Smooth muscle cell (in vitro differentiated cells): ENCODE data around the gene FRMD4A. TPM values are rescaled to one million over a fixed set of nuclear protein-coding genes. Genes with fewer than 3 reads are reported as not detected.

ENCODE experiments used
- DNase-seq: peaks from one replicate; lab custom pipeline; 2025; ENCODE audit not compliant: unreplicated experiment; lab: John Stamatoyannopoulos, UW
- H2AFZ ChIP-seq: fragments of 200-600 bp; sonication (generic); 2 replicates; pipeline ENCODE4 v1.6.0; 2016; ENCODE audit warnings: antibody characterized with exemption, low read depth, mild to moderate bottlenecking
- H3F3A ChIP-seq: fragments of 200-600 bp; sonication (generic); 2 replicates; pipeline ENCODE4 v1.6.0; 2017; ENCODE audit warnings: antibody characterized with exemption, low read depth
- H3K27ac ChIP-seq: fragments of 200-600 bp; sonication (generic); 2 replicates; pipeline ENCODE4 v1.5.1; 2016; ENCODE audit warnings: low read depth, mild to moderate bottlenecking
- H3K27me3 ChIP-seq: fragments of 200-600 bp; sonication (generic); 2 replicates; pipeline ENCODE4 v1.6.1; 2016; ENCODE audit warnings: low read depth, mild to moderate bottlenecking
- H3K36me3 ChIP-seq: fragments of 200-600 bp; sonication (generic); 2 replicates; pipeline ENCODE4 v1.5.1; 2016; ENCODE audit warnings: low read depth
- H3K4me1 ChIP-seq: fragments of 200-600 bp; sonication (generic); 2 replicates; pipeline ENCODE4 v1.5.1; 2016; ENCODE audit warnings: low read depth
- H3K4me2 ChIP-seq: fragments of 200-600 bp; sonication (generic); 2 replicates; pipeline ENCODE4 v1.6.0; 2016; ENCODE audit warnings: mild to moderate bottlenecking
- H3K4me3 ChIP-seq: fragments of 200-600 bp; sonication (generic); 2 replicates; pipeline ENCODE4 v1.5.1; 2016; ENCODE audit warnings: mild to moderate bottlenecking
- H3K79me2 ChIP-seq: fragments of 200-600 bp; sonication (generic); 2 replicates; pipeline ENCODE4 v1.6.0; 2016; ENCODE audit warnings: low read depth, mild to moderate bottlenecking
- H3K9ac ChIP-seq: fragments of 200-600 bp; sonication (generic); 2 replicates; pipeline ENCODE4 v1.6.0; 2016; ENCODE audit warnings: low read depth
- H3K9me3 ChIP-seq: fragments of 200-600 bp; sonication (generic); replicated peaks from 2 replicates; pipeline ENCODE4 v1.5.1; 2016; ENCODE audit warnings: low read depth
- H4K20me1 ChIP-seq: fragments of 200-600 bp; sonication (generic); 2 replicates; pipeline ENCODE4 v1.6.0; 2016; ENCODE audit warnings: low read depth
- CTCF ChIP-seq: fragments of 200-600 bp; sonication (generic); IDR thresholded peaks from 2 replicates; pipeline ENCODE4 v1.5.1; 2017; ENCODE audit warnings: borderline replicate concordance, mild to moderate bottlenecking, antibody characterized with exemption; ENCODE audit not compliant: insufficient read depth, poor library complexity, severe bottlenecking
- WGBS: methylation state at CpG from one replicate; pipeline ENCODE4 v1.1.7; 2016; ENCODE audit warnings: low lambda C conversion rate; 5-methylcytosine and 5-hydroxymethylcytosine counted together
- polyA plus RNA-seq: library from polyadenylated mRNA; unstranded; fragments of >200 nt; fragmentation: Nextera tagmentation; extraction: Ambion mirVana; gene quantifications from 2 replicates; pipeline ENCODE4 v1.2.1, GENCODE V29; 2016
- total RNA-seq: library from RNA; depleted of rRNA; stranded (reverse); fragments of >200 nt; gene quantifications from 2 replicates; pipeline ENCODE4 v1.2.3, GENCODE V29; 2014

The FRMD4A gene
- total and polyA plus RNA-seq, 2 experiments from 2014 or later, result 3.0 to 5.4 TPM

- Histone ChIP-seq H4K20me1 (no peaks in the 10 kb centered on the region), H3K27ac (no peak overlapping the region), H3F3A (no peaks in the 10 kb centered on the region), H3K9ac (no peak overlapping the region), H3K4me3 (no peak overlapping the region), H3K4me1 (no peaks in the 10 kb centered on the region), H2AFZ (no peak overlapping the region), H3K27me3 (no peaks in the 10 kb centered on the region), H3K36me3 (no peaks in the 10 kb centered on the region), H3K9me3 (no peaks in the 10 kb centered on the region), H3K4me2 (no peak overlapping the region), H3K79me2 (no peaks in the 10 kb centered on the region)
- no peak for TF ChIP-seq CTCF
- 92% methylated on average over 13 of the region's 13 CpGs for WGBS
- DNase-seq, result no peak
These were observed 557.1 kb downstream of the FRMD4A start for GRCh38 chr10:13773496-13774170.

GRCh38 chr10:13773043-13773442 is 557.7 kb downstream of the FRMD4A start:
- H3K4me3 ChIP-seq, result no peak overlapping the region
- no peak overlapping the region for H3K9ac ChIP-seq
- H3K4me2 ChIP-seq, result no peak overlapping the region
- H2AFZ ChIP-seq, result no peak overlapping the region
- no peak for TF ChIP-seq CTCF
- no peaks in the 10 kb centered on the region for H3K4me1 ChIP-seq
- H3K36me3 ChIP-seq, result no peaks in the 10 kb centered on the region
- no peaks in the 10 kb centered on the region for H3K27me3 ChIP-seq
- H4K20me1 ChIP-seq, result no peaks in the 10 kb centered on the region
- WGBS, result 81% methylated on average over 8 of the region's 8 CpGs
- no peaks in the 10 kb centered on the region for H3K79me2 ChIP-seq
- H3K9me3 ChIP-seq, result no peaks in the 10 kb centered on the region
- no peak overlapping the region for H3K27ac ChIP-seq
- H3F3A ChIP-seq, result no peaks in the 10 kb centered on the region
- no peak for DNase-seq

- no peak for TF ChIP-seq CTCF
- H3K27ac ChIP-seq, result no peak overlapping the region
- no peak overlapping the region for H3K4me2 ChIP-seq
- H4K20me1 ChIP-seq, result no peaks in the 10 kb centered on the region
- no peak overlapping the region for H3K9ac ChIP-seq
- H3K4me3 ChIP-seq, result no peak overlapping the region
- H3K27me3 ChIP-seq, result no peaks in the 10 kb centered on the region
- DNase-seq, result no peak
- no peaks in the 10 kb centered on the region for H3K79me2 ChIP-seq
- no peaks in the 10 kb centered on the region for H3K36me3 ChIP-seq
- no peaks in the 10 kb centered on the region for H3K4me1 ChIP-seq
- 92% methylated on average over 4 of the region's 4 CpGs for WGBS
- H3F3A ChIP-seq, result no peaks in the 10 kb centered on the region
- H3K9me3 ChIP-seq, result no peaks in the 10 kb centered on the region
- no peak overlapping the region for H2AFZ ChIP-seq
These were observed 558.7 kb downstream of the FRMD4A start for GRCh38 chr10:13771992-13772391.
